CD4-positive, alpha-beta T cell treated with Interleukin-4 for 1 hour (primary cell): ENCODE measurements around the gene AXDND1.
"Not testable (repeated sequence)": the region's sequence is repeated elsewhere in the genome, so short reads cannot be mapped to it uniquely, and the experiment has no call there.

ENCODE experiments used
- DNase-seq, 2 donors: peaks; one replicate each; pipeline ENCODE4 v3.0.0-alpha.2; 2020 to 2022

The AXDND1 gene

DNA sequence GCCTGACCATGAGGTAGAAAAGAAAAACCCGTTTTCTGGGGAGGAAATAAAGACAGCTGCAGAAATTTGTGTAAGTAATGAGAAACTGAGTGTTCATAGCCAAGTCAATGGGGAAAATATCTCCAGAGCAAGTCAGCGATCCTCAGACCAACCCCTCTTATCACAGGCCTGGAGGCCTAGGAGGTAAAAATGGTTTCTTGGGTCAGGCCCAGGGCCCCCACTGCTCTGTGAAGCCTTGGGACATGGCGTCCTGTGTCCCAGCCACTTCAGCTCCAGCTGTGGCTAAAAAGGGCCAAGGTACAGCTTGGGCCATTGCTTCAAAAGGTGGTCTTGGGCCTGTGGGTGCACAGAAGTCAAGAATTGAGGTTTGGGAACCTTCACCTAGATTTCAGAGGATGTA is 108.9 kb downstream of the AXDND1 start:
- DNase-seq, result no peak

DNA sequence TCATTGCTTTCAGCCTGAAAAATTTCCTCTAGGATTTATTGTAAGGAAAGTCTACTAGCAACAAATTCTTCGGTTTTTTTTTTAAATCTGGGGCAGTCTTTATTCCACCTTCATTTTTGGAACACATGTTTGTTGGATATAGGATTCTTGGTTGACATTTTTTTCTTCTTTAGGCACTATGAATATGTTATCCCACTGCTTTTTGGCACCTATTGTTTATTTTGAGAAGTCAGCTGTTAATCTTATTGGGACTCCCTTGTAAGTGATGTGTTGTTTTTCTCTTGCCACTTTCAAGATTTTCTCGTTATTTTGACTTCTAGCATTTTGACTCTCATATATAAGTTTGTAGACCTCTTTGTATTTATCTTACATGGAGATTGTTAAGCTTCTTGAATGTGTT is 110.7 kb downstream of the AXDND1 start:
- DNase-seq, result no peak

DNA sequence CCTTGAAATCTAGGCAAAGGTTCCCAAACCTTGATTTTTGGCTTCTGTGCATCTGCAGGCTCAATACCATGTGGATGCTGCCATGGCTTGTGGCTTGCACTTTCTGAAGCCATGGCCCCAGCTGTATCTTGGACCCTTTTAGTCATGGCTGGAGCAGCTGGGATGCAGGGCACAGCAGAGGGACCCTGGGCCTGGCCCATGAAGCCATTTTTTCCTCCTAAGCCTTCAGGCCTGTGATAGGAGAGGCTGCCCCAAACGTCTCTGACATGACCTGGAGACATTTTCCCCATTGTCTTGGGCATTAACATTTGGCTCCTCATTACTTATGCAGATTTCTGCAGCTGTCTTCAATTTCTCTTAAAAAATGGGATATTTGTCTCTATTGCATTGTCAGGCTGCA is 112.6 kb downstream of the AXDND1 start:
- DNase-seq, result no peak

DNA sequence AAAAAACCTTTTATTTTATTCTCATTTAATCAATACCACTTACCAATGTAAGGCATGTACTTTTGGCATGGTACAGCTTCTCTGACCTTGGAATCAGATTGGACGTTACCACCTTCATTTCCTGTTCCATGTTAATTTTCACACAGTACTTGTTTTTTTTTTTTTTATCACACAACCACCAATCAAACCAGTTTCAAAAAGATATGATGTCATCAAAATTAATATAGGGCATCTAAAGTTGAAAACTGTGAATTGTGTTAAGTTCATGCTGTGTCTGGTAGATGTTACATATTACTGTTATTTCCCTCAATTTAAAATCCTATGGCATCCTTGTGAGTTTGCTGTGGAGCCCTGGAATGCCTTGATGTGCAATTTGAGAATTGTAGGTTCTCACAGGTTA is 124.8 kb downstream of the AXDND1 start:
- no peak for DNase-seq

DNA sequence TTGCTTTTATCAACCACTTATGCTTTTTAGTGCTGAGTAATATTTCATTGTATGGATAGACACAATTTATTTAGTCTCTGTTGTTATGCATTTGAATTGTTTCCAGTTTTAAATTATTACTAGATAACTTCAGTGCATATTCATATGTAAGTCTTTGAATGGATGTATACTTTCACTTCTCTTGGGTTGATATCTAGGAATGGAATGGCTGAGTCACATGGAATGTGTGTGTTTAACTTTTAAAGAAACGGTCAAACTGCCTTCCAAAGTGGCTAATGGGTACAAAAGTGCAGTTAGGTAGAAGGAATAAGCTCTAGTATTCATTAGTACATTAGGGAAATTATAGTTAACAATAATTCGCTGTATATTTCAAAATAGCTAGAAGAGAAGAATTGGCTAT is 127.6 kb downstream of the AXDND1 start:
- no peak for DNase-seq

DNA sequence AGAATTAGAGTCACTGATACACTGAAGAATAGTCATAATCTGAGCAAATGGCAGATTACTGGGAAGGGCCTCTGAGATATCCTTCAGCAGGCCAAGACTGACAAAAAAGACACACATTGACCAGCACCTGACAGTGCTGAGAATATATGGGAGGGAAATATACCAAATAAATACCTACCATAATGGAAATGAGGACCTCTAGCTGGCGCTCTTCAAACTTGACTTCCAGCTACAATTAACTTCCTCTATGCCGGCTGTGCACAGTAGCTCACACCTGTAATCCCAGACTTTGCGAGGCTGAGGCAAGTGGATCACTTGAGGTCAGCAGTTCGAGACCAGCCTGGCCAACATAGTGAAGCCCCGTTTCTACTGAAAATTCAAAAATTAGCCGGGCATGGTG is 140.4 kb downstream of the AXDND1 start:
- no peak for DNase-seq

DNA sequence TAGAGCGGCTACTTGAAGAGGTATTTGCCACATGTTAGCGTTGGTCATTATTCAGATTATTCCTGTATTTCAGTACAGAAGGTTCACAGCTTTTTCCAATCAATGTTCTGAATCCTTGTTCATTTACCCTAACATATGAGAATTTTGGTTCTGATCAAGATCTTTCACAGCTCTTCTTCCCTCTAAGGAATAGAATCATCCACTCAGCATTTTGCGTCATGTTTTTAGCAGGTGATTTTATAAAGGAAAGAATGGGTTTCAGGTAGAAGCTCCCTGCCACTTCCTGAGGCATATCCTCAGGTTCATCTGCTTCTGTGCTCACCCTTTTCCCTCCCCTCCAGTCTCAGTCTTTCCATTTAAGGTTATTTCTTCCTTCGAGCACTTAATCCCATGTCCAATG is 143.6 kb downstream of the AXDND1 start:
- no peak for DNase-seq

DNA sequence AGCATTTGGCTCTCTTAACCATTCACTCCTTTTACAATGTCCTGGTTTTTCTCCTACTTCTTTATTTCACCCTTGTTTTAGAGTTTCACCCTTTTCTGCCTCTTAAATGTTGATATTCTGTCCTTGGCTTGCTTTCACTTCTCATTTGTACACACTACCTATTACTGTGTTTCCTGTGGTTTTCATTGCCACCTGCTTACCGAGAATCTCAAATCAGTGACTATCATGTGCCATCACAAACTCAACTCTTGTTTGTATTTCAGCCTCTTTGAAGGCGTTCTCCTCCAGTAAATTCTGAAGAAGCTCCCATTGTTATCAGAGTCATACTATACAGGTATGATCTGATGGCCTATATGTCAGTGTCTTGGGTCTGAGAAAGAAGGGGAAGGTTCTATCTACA is 144.3 kb downstream of the AXDND1 start:
- no peak for DNase-seq

DNA sequence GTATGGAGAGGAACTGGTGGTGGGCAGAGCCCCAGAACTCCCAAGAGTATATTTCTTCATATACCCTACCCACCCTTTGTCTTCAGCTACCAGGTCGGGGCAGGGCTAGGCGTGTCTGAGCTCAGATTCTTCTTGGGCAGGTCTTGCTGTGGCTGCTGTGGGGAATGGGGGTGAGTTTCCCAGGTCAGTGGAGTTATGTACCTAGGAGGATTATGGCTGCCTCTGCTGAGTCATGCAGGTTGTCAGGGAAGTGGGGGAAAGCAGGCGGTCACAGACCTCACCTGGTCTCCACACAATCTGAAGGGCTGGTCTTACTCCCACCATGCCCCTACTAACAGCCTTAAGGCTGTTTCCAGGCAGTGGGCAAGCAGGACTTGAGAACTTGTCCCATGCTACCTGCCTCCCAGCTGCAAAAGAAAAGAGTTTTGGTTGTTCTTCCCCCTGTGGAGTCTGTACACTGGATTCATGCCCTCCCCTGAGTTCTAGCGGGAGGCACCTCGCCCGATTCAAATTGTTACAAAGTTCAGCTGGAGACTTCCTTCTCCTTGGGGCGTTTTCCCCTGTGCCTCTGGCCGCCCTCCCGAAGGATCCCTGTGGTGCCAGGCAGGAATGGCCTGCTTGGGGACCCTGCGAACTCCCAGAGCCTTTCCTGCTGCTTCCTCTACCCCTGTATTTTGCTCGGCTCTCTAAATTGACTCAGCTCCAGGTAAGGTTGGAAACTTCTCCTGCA is 151.4 kb downstream of the AXDND1 start:
- DNase-seq, result no peak

DNA sequence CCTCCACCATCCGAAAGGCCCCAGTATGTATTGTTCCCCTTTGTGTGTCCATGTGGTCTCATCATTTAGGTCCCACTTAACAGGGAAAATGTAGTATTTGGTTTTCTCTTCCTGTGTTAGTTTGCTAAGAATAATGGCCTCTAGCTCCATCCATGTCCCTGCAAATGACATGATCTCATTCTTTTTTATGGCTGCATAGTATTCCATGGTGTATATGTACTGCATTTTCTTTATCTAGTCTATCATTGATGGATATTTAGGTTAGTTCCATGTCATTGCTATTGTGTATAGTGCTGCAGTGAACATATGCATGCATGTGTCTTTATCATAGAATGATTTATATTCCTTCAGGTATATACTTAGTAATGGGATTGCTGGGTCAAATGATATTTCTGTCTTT is 152.8 kb downstream of the AXDND1 start:
- DNase-seq, result not testable (repeated sequence)

DNA sequence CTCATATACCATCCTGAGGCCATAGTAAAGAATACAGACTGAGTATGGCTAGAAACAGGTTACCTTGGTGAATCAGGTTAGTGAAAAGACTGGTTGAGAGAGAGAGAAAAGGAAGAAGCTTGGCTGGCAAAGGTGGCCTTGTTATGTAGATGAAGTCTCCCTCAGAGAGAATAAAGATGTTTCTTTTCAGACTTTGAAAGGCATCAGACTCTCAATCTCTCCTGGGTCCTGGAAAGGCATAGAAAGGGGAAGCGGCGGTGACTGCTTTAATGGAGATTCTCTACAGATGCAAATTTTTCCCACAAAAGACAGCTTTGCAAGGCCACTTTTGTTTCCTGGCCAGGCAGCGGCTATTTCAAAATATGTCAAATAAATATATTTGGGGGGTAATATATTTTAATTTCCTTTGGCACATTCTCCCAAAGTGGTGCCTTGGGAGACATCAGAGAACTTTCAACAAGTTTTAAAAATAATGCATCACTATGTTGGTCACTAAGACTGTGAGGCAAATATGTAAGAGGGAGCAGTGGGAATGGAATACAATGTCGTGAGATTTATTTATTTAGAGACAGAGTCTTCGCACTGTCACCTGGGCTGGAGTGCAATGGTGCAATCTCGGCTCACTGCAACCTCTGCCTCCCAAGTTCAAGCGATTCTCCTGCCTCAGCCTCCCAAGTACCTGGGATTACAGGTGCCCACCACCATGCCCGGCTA is 163.9 kb downstream of the AXDND1 start:
- no peak for DNase-seq

DNA sequence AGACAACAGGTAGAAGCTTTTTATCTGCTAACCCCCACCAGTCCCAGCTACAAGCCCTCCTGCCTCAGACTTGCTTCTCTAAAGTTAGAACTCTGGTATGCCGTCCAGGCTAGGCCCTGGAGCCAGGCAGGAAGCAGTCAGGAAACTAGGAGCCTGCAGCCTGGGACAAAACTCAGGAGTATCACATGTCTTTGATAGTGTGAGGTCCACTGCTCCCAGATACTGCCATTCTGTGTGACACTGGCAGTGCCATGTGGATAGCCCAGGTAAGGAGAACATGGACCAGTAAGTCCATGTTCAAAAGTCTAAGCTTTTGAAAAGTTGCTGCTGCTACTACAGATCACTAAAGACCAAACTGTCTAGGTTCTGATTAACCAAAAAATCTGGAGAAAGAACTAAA is 164.6 kb downstream of the AXDND1 start:
- DNase-seq, result no peak

DNA sequence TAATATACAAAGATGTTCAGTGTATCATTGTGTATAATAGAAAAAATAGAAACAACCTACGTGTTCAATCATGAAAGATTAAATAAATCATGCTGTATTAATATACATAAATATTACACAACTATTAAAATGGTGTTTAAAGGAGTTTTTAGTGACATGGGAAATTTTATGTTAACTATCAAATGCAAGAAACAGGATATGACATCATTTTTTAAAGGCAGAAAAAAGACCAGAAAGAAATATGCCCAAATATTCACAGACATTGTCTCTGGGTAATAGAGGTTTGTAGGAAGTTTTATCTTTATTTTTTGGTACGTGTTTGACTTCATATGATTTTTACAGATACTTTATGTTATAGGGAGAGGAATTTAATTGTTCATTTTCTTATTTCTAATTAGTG is 176.0 kb downstream of the AXDND1 start:
- DNase-seq, result no peak

DNA sequence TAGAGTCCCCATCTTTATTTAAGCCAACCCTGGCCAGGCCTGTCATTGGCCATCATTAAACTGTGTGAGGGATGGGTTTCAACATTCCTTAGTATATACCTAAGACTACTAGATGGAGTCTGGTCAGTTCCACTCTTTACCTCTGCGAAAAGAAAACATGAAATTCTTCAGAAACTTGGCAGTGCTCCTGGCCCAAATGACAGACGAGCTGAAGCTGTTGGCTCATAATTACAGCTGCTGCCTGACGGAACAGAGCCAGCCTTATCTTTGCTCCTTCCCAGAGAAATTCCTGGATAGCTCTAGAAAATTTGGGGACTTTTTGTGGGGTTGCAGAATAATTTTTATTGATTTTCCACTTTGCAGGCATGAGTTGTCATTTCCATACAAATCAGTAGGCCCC is 179.6 kb downstream of the AXDND1 start:
- DNase-seq, result no peak

DNA sequence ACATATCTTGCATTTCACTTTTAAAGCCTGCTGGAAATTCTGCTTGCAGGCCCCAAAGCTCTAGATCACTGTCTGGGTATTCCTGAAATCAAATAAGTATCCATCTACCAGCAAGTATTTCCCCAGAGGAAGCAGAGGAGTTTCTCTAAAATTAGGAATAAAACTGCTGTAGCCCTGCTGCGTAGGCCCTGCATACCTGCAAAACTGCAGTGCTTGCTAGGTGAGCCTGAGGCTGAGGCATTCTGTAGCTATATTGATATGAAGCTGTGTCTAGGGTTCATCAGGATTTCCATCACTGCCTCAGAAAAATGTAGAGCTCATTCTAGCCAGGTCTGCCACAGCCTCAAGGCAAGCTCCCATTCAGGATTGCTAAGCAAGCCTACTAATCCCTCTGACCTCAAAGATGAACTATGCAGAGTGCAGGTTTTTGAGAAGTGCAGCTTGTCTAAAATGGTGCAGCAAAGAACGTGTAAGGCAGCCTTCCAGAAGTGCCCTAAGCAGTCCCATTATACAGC is 181.3 kb downstream of the AXDND1 start:
- no peak for DNase-seq

DNA sequence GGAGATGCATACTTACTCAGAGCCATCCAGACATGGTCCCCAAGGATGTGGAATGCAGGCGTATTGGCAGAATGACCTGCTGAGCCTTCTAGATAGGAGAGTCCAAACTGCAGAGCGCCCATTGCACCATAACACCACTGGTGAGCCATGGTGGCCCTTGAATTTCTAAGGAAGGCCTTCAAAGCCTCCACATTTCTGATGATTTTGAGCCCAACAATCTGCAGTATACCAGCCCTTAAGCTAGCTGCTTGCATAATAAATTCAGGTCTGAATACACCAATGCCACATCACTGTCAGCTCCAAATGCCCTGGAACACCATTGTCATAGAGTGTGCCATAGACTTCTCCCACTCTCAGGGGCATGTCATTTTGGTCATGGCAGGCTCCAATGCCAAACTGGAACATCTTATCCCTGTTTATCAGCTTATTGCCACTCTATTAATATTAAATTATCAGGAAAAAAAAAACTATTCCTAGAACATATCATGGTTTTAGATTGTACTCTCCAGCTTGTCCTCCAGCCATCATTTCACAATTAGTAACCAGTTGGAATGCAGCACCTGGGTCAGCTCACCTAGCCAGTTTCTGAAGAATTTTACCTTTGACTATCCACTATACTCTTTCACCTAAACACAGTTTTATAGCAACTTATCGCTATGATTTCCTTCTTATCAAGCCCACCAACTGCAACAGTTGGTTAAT is 183.0 kb downstream of the AXDND1 start:
- no peak for DNase-seq

DNA sequence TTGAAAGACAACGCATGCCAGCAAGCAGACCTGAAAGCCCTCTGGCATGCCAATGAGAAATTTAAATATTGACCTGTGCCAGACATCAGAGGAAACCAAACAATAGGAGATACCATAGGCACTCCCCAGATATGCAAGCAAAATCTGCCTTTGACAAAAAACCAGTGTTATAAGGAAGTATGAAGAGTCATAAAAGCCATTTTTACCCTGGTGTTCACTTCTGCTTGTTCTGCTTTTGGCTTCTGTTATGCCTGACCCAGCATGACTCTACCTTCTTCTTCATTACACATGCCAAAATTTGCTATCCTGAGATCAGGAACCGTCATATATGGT is 183.6 kb downstream of the AXDND1 start:
- no peak for DNase-seq

DNA sequence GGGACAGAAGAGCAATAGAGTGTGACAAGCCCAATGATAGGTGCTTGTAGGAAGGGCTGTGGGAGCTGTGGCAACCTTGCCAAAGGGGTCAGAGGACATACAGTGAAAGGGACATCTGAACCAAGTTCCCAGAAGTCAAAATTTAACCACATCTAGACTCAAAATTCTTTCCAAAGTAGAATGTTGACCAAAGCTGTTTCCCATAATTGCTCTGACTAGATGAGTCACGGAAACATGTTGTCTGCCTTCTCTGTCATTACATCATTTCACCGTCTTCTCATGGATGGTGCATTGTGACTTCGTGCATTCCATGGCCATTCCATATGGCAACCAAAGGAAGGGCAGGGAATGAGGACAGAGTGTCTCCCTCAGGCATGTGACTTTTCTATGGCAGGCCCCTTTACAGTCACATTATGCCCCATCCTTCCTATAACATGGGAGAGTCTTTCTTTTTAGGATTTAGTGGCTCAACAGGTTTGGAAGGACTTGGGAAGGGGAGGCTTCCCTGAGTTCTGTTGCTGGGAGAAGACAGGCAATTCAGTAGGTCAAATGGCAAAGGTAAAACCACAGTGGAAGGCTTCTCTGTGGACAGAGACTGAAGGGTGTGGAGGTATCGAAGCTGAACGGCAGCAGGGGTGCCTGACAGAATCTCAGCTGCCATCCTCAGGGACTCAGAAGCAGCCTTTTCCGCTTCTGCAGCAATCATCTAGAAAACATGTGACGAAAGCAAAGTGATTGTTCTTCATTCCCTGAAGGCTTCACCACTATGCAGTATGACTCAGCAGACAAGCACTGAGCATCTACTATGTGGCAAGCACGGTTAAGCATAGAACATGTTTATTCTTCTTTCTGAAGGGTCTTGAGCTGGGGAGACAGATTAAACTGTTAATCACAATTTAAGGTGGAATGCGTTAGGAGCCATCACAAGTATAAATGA is 185.2 kb downstream of the AXDND1 start:
- DNase-seq, result no peak

DNA sequence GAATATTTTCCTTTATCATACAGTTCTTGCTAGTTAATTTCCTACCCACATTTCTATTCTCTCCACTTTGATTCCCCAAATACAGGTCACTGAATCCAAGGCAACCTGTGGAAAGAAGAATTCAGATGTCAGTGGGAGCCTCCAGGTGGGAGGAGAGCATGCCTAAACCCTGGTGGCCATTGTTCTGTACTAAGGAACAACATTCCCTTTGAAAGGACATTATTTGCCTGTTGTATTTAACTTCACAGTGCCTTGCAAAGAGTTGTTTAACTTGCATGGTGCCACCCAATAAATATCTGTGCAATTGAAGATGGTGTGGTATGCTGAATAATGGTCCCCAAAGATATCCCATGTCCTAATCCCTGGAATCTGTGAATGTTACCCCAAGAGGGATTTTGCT is 188.7 kb downstream of the AXDND1 start:
- DNase-seq, result no peak

DNA sequence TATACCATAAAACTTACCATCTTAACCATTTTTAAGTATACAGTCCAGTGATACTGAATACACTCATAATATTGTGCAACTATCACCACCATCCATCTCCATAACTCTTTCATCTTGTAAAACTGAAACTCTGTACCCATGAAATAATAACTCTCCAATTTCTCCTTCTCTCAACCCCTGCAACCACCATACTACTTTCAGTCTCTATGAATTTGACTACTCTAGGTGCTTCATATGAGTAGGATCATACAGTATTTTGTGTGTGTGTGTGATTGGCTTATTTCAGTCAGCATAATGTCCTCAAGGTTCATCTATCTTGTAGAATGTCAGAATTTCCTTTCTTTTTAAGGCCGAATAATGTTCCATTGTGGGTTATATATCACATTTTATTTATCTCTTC is 192.3 kb downstream of the AXDND1 start:
- DNase-seq, result no peak

DNA sequence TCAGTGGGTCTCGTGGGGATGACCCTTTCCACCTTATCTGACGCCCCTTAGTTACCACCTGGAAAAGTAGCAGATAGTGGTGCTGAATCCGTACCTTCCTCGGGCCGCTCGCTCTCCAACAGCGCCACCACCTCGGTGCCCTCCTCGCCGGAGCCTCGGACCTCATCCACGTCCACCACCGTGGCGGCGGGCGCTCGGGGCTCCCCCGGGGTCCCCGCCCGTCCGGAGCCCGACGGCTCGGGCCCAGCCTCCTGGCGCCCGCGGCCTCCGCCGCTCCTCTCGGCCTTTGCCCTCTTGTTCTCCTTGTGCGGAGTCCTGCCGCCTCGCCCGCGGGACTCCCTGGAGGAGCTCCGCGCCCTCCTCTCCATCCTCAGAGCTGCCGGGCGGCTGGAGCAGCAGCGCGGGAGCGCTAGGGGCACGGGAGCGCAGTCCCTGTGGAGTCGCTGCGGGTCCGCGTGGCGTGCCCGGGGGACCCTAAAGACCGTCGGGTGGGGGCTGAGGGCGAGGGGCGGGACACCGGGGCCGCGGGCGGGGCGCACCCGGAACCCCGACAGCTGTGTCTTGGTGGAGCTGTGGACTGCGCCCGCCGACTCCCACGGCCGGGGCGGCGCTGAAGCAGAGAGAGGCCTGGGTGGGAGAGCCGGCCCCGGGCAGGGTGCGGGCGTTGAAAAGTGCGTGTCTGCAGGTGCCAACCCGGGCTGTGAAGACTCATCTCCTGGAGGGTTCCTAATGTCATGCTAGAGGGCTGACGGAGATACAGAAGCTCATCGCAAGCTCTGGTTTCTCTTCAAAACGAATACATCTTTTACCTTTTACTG is 209.9 kb downstream of the AXDND1 start, which contains the start of gene NPHS2:
TSS of gene NPHS2 (minus strand) at position 452 of the 818 bp plus-strand sequence. CDS start at position 368, 84 bp downstream.
- no peak for DNase-seq

DNA sequence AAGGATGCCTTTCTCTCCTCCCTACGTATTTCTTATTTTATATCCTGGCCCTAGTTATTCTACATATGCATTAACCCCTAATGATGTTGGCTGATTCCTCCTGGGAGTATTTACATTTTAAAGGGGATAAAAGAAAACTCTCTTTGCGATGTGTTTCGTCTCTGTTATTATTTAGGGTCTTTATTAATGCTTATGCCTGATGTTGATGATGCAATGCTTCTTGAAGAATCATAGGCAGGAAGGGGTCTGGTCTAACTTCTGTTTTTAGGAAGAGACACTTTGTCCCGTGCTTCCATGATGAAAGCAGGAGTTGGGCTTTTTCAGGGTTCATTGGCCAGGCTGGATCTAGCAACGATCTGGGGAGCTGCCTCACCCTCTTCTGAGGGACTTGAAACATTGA is 210.7 kb downstream of the AXDND1 start:
- DNase-seq, result no peak
